DMS53 (cell line): ENCODE data around the gene ESPN.
"Not testable (repeated sequence)": the region's sequence is repeated elsewhere in the genome, so short reads cannot be mapped to it uniquely, and the experiment has no call there.

ENCODE experiments used
- DNase-seq: peaks from one replicate; lab custom pipeline; 2025; lab: John Stamatoyannopoulos, UW

Gene ESPN

GRCh38 chr1:6485168-6486101 is 60.9 kb downstream of the ESPN start:
- peak; percentile 54 for DNase-seq

GRCh38 chr1:6486433-6487011 is 61.9 kb downstream of the ESPN start:
- DNase-seq = peak; percentile 97

GRCh38 chr1:6487804-6488484 is 63.4 kb downstream of the ESPN start:
- no peak for DNase-seq

GRCh38 chr1:6488602-6489382 is 64.2 kb downstream of the ESPN start:
- no peak for DNase-seq

GRCh38 chr1:6489383-6489765 is 64.8 kb downstream of the ESPN start:
- DNase-seq = no peak

- DNase-seq = peak; percentile 88
Observed at GRCh38 chr1:6489799-6490180, 65.2 kb downstream of the ESPN start.

- peak; percentile 94 for DNase-seq
Observed at GRCh38 chr1:6490181-6491080, 65.9 kb downstream of the ESPN start.

- no peak for DNase-seq
Observed at GRCh38 chr1:6491081-6491449, 66.5 kb downstream of the ESPN start.

- peak; percentile 58 for DNase-seq
Observed at GRCh38 chr1:6491480-6491962, 66.9 kb downstream of the ESPN start, which contains the start of gene PLEKHG5. TSS of gene PLEKHG5 (minus strand) at chr1:6491667. CDS start at chr1:6477571, 14,096 bp downstream.

GRCh38 chr1:6491966-6492365 is 67.4 kb downstream of the ESPN start:
- no peak for DNase-seq

- not testable (repeated sequence) for DNase-seq
Observed at GRCh38 chr1:6493834-6494223, 69.3 kb downstream of the ESPN start.

- no peak for DNase-seq
Observed at GRCh38 chr1:6494627-6495026, 70.1 kb downstream of the ESPN start.

GRCh38 chr1:6495041-6495441 is 70.5 kb downstream of the ESPN start:
- peak; percentile 33 for DNase-seq

GRCh38 chr1:6495540-6496364 is 71.2 kb downstream of the ESPN start:
- no peak for DNase-seq

- DNase-seq = no peak
Observed at GRCh38 chr1:6496365-6496721, 71.8 kb downstream of the ESPN start.

- no peak for DNase-seq
Observed at GRCh38 chr1:6496890-6497214, 72.3 kb downstream of the ESPN start.

GRCh38 chr1:6497215-6497866 is 72.8 kb downstream of the ESPN start:
- DNase-seq = peak; percentile 88

GRCh38 chr1:6497867-6498575 is 73.4 kb downstream of the ESPN start:
- DNase-seq = peak; percentile 58

GRCh38 chr1:6498576-6499111 is 74.1 kb downstream of the ESPN start:
- DNase-seq = no peak
